K562 (cell line): ENCODE data around the gene FRRS1L. TPM values are rescaled to one million over a fixed set of nuclear protein-coding genes. Genes with fewer than 3 reads are reported as not detected.

Experiments used
- ADNP ChIP-seq: fragments of 200-800 bp; sonication (Bioruptor generic); IDR thresholded peaks from 2 replicates; pipeline ENCODE4 v1.6.1; 2016; ENCODE audit warnings: missing genetic modification characterization, missing compliant biosample characterization
- CBX3 ChIP-seq, 2 experiments: IDR thresholded peaks; 1 replicate in 1 of 2; 2 replicates in 1 of 2; pipeline ENCODE4 v1.6.1; 2012; ENCODE audit warnings: inconsistent platforms in 2 of 2, low read length in 2 of 2, borderline replicate concordance in 1 of 2, control low read depth in 1 of 2
- CC2D1A ChIP-seq: fragments of 450-650 bp; IDR thresholded peaks from 2 replicates; pipeline ENCODE4 v1.6.1; 2017; ENCODE audit warnings: mild to moderate bottlenecking
- EP300 ChIP-seq: IDR thresholded peaks from 2 replicates; pipeline ENCODE4 v1.6.1; 2012; ENCODE audit warnings: low read length, improper control_type of control experiment
- ESRRA ChIP-seq: fragments of 450-650 bp; IDR thresholded peaks from 2 replicates; pipeline ENCODE4 v1.6.1; 2014; ENCODE audit warnings: low read depth, mild to moderate bottlenecking, moderate library complexity, borderline replicate concordance
- FOSL1 ChIP-seq: fragments of 200-800 bp; sonication (Bioruptor generic); conservative IDR thresholded peaks from 2 replicates; pipeline ENCODE4 v1.6.1; 2016; ENCODE audit warnings: missing genetic modification characterization, missing compliant biosample characterization
- HOMEZ ChIP-seq: fragments of 250-450 bp; sonication (Bioruptor Pico); IDR thresholded peaks from 2 replicates; pipeline ENCODE4 v1.4.0; 2020; ENCODE audit warnings: mild to moderate bottlenecking, moderate library complexity
- MAFG ChIP-seq: fragments of 450-650 bp; conservative IDR thresholded peaks from 2 replicates; pipeline ENCODE4 v1.6.1; 2016; ENCODE audit warnings: missing genetic modification characterization, missing compliant biosample characterization
- MAZ ChIP-seq, 2 experiments: fragments of 450-650 bp in 1 of 2; sonication (generic) in 1 of 2; formaldehyde crosslinking; IDR thresholded peaks in 1 of 2; conservative IDR thresholded peaks in 1 of 2; 2 replicates each; pipeline versions ENCODE4 v1.4.0 to v1.5.0; 2020; ENCODE audit warnings: mild to moderate bottlenecking in 1 of 2, missing genetic modification reagents in 1 of 2
- MEF2D ChIP-seq: conservative IDR thresholded peaks from 2 replicates; pipeline ENCODE4 v1.6.1; 2016; ENCODE audit warnings: low read depth, missing genetic modification characterization, missing compliant biosample characterization
- MEIS2 ChIP-seq: fragments of 450-650 bp; IDR thresholded peaks from 2 replicates; pipeline ENCODE4 v1.6.1; 2014; ENCODE audit warnings: mild to moderate bottlenecking; ENCODE audit not compliant: partially characterized antibody
- MTA2 ChIP-seq: fragments of 450-650 bp; IDR thresholded peaks from 2 replicates; pipeline ENCODE4 v1.6.1; 2016; ENCODE audit warnings: low read depth
- TFAM ChIP-seq: fragments of 250-450 bp; sonication (Bioruptor Pico); conservative IDR thresholded peaks from 2 replicates; pipeline ENCODE4 v1.5.0; 2021; ENCODE audit warnings: mild to moderate bottlenecking, moderate library complexity
- ZEB2 ChIP-seq: fragments of 450-650 bp; IDR thresholded peaks from 2 replicates; pipeline ENCODE4 v1.6.1; 2016
- ZNF121 ChIP-seq: sonication (generic); formaldehyde crosslinking; conservative IDR thresholded peaks from 2 replicates; pipeline ENCODE4 v1.8.0; 2022; ENCODE audit warnings: missing genetic modification reagents
- ZNF586 ChIP-seq: fragments of 450-650 bp; formaldehyde crosslinking; conservative IDR thresholded peaks from 2 replicates; pipeline ENCODE4 v1.4.0; 2020; ENCODE audit warnings: mild to moderate bottlenecking, moderate library complexity
- ZNF717 ChIP-seq: fragments of 250-450 bp; sonication (Bioruptor Pico); IDR thresholded peaks from 2 replicates; pipeline ENCODE4 v1.5.0; 2021
- polyA plus RNA-seq, 8 experiments: library from polyadenylated mRNA; depleted of rRNA in 4 of 8; stranded (reverse) in 5 of 8; unstranded in 3 of 8; fragments of >200 nt; fragmentation: Nextera tagmentation in 2 of 8; fragmentation: Illumina TruSeq in 1 of 8; extraction: Ambion mirVana in 2 of 8; extraction: Trizol in 1 of 8; gene quantifications; 2 replicates each; pipeline versions ENCODE4 v1.2.1 to v1.2.3, GENCODE V29; 2011 to 2014; ENCODE audit warnings: inconsistent platforms in 1 of 8, missing spikeins in 1 of 8
- total RNA-seq, 7 experiments: library from RNA; depleted of rRNA in 6 of 7; stranded (reverse); fragments of >200 nt in 6 of 7; fragmentation: Illumina TruSeq in 2 of 7; extraction: Trizol in 2 of 7; gene quantifications; 2 replicates each; pipeline versions ENCODE4 v1.2.1 to v1.2.3, GENCODE V29; 2011 to 2021; ENCODE audit warnings: low replicate concordance in 1 of 7
- TF ChIP-seq, protein P1 (sequence below), 2 experiments: IDR thresholded peaks in 1 of 2; conservative IDR thresholded peaks in 1 of 2; 2 replicates each; pipeline ENCODE4 v1.6.1; 2016; ENCODE audit warnings: low read depth in 2 of 2, mild to moderate bottlenecking in 1 of 2, missing compliant biosample characterization in 1 of 2, missing genetic modification characterization in 1 of 2, moderate library complexity in 1 of 2
- TF ChIP-seq, protein P2 (sequence below): sonication (generic); formaldehyde crosslinking; IDR thresholded peaks from 2 replicates; pipeline ENCODE4 v1.8.0; 2022; ENCODE audit warnings: mild to moderate bottlenecking, missing genetic modification reagents
- TF ChIP-seq, protein P3 (sequence below): sonication (generic); formaldehyde crosslinking; IDR thresholded peaks from 2 replicates; pipeline ENCODE4 v1.8.0; 2022; ENCODE audit warnings: missing genetic modification reagents, mild to moderate bottlenecking, borderline replicate concordance

FRRS1L gene
- total and polyA plus RNA-seq, 9 of the 15 experiments (the other 6 are each of a cell fraction or from before 2014, with no cell fraction given) = under 0.01 to 0.04 (median 0.03) TPM; not detected in 5

GRCh38 chr9:109107402-109108240 lies 59.4 kb downstream of the FRRS1L start (continued):
- TF ChIP-seq, protein P1, sequence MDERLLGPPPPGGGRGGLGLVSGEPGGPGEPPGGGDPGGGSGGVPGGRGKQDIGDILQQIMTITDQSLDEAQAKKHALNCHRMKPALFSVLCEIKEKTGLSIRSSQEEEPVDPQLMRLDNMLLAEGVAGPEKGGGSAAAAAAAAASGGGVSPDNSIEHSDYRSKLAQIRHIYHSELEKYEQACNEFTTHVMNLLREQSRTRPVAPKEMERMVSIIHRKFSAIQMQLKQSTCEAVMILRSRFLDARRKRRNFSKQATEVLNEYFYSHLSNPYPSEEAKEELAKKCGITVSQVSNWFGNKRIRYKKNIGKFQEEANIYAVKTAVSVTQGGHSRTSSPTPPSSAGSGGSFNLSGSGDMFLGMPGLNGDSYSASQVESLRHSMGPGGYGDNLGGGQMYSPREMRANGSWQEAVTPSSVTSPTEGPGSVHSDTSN (CRISPR knock-in tag; IDR thresholded peaks at IDR 0.05; ENCODE audit: low read depth) = no peak
- TF ChIP-seq, protein P1 (tag; conservative IDR thresholded peaks at IDR 0.05; ENCODE audit: low read depth) = peak; percentile 59
- no peak for TF ChIP-seq ZNF717 (CRISPR knock-in tag)
- no peak for TF ChIP-seq MAFG (tag)
- TF ChIP-seq ZNF586 (CRISPR knock-in tag) = no peak
- TF ChIP-seq MTA2 = peak; percentile 82
- peak; percentile 59 for TF ChIP-seq ADNP (tag)
- 0 out of 3 replicates have a peak, but pooled peaks of 1 of the 2 experiments have one; percentile 11 for TF ChIP-seq CBX3 (IDR thresholded peaks at IDR 0.05; ENCODE audit: borderline replicate concordance in 1 of 2, low read length in 2 of 2)
- TF ChIP-seq EP300 = peak; percentile 94
- TF ChIP-seq FOSL1 (tag) = peak; percentile 90
- TF ChIP-seq ESRRA = no peak
- no peak for TF ChIP-seq HOMEZ (CRISPR knock-in tag)
- TF ChIP-seq, protein P2, sequence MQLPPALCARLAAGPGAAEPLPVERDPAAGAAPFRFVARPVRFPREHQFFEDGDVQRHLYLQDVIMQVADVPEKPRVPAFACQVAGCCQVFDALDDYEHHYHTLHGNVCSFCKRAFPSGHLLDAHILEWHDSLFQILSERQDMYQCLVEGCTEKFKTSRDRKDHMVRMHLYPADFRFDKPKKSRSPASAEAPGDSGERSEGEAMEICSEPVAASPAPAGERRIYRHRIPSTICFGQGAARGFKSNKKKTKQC = no peak
- TF ChIP-seq MAZ (CRISPR knock-in tag; conservative IDR thresholded peaks at IDR 0.05 in 1 of 2, IDR thresholded peaks at IDR 0.05 in 1 of 2) = no peak
- TF ChIP-seq TFAM (CRISPR knock-in tag) = no peak
- TF ChIP-seq MEIS2 = peak; percentile 84
- no peak for TF ChIP-seq ZNF121 (CRISPR knock-in tag)
- TF ChIP-seq ZEB2 = peak; percentile 85
- TF ChIP-seq, protein P3, sequence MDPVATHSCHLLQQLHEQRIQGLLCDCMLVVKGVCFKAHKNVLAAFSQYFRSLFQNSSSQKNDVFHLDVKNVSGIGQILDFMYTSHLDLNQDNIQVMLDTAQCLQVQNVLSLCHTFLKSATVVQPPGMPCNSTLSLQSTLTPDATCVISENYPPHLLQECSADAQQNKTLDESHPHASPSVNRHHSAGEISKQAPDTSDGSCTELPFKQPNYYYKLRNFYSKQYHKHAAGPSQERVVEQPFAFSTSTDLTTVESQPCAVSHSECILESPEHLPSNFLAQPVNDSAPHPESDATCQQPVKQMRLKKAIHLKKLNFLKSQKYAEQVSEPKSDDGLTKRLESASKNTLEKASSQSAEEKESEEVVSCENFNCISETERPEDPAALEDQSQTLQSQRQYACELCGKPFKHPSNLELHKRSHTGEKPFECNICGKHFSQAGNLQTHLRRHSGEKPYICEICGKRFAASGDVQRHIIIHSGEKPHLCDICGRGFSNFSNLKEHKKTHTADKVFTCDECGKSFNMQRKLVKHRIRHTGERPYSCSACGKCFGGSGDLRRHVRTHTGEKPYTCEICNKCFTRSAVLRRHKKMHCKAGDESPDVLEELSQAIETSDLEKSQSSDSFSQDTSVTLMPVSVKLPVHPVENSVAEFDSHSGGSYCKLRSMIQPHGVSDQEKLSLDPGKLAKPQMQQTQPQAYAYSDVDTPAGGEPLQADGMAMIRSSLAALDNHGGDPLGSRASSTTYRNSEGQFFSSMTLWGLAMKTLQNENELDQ (CRISPR knock-in tag) = no peak
- TF ChIP-seq CC2D1A = peak; percentile 72
- TF ChIP-seq MEF2D (tag) = no peak
